ENCODE data around the gene DRAXIN. TPM values are rescaled to one million over a fixed set of nuclear protein-coding genes. Genes with fewer than 3 reads are reported as not detected.
A peak's percentile ranks its signal among the peaks of the same experiment; 100 is the strongest.

The DRAXIN gene
- total RNA-seq, 1 experiment from 2014 or later, result 5.5 TPM

DNA sequence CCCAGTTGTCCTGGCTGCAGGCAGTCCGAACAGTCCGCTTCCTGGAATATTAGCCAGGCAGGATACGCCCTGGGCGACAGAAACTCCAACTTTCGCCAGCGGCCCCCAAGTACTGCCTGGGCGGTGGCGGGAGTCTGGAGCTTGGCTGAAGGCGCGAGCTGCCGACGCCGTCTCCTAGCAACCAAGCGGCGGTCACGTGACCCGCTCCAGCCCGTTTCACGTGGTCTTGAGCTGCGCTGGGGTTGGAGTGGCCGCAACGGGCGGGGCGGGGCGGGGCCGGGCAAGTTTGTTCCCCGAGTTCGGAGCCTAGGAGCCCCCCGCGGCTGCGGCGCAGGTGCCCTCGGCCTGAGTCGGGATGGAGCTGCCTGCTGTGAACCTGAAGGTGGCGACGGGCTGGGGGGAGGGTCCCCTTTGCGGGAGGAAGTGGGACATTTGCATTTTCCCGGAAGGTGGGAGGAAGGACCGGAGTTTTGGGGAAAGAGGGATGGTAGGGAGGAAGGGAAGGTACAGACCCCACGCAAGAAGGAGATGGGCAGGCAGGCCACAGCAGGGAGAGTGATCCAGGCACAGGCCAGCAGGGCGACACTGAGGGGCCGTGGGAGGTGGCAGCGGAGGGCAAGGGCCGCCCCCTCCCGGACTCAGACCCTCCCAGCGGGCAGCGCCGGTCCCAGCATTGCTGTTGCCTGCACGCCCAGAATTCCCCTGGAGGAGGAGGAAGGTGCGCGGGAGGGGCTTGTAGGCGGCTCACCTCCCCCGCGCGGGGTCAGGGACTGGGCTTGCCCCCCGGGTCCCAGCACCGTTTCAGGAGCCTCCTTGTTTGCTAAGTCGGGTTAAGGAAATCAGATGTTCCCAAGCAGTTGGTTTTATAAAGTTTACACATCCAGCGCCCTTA, 44.6 kb downstream of the DRAXIN start, which contains the start of gene AGTRAP:
TSS of gene AGTRAP (plus strand) at position 283 of the 892 bp plus-strand sequence. CDS start at position 356, 73 bp downstream.
- Histone ChIP-seq H3K27ac (ENCODE audit: low read depth, low read length, poor library complexity, severe bottlenecking) (peak within 1 kb of the TSS; percentile 39), H3K36me3 (ENCODE audit: insufficient read depth, low read length, poor library complexity, severe bottlenecking) (no peaks in the 10 kb centered on the region), H3K4me3 (ENCODE audit: low read depth, low read length, poor library complexity, severe bottlenecking) (peak within 1 kb of the TSS; percentile 68), H3K4me1 (ENCODE audit: insufficient read depth, low read length, poor library complexity, severe bottlenecking) (peaks cover 16% of the 10 kb centered on the region), H3K9me3 (ENCODE audit: low read depth, low read length, poor library complexity, severe bottlenecking) (no peaks in the 10 kb centered on the region), H3K27me3 (replicated peaks; ENCODE audit: insufficient read depth, low read depth, low read length, poor library complexity) (no peaks in the 10 kb centered on the region)
- no peak for TF ChIP-seq EZH2 (IDR thresholded peaks at IDR 0.05; ENCODE audit: borderline replicate concordance, low read depth, low read length, poor library complexity, severe bottlenecking)
- no peak for TF ChIP-seq CTCF (conservative IDR thresholded peaks at IDR 0.05; ENCODE audit: low read depth, low read length)
- intact Hi-C loops (cut with micrococcal nuclease; ENCODE audit: unreplicated experiment), result no loop called here
- DNase-seq (ENCODE audit: low spot score), result peak; percentile 93
- no TSS peak for BruUV-seq (replicated peaks)
- ChIA-PET CTCF (interaction anchor here (1.0 kb wide), 1 partner anchor 15 kb away, joined by 4 read pairs; no protein-coding TSS in a partner anchor), POLR2A (ENCODE audit: low non-redundant PET) (interaction anchor here (0.5 to 0.6 kb wide), 2 partner anchors 10 to 211 kb away, joined by 3 to 8 read pairs; no protein-coding TSS in a partner anchor)

DNA sequence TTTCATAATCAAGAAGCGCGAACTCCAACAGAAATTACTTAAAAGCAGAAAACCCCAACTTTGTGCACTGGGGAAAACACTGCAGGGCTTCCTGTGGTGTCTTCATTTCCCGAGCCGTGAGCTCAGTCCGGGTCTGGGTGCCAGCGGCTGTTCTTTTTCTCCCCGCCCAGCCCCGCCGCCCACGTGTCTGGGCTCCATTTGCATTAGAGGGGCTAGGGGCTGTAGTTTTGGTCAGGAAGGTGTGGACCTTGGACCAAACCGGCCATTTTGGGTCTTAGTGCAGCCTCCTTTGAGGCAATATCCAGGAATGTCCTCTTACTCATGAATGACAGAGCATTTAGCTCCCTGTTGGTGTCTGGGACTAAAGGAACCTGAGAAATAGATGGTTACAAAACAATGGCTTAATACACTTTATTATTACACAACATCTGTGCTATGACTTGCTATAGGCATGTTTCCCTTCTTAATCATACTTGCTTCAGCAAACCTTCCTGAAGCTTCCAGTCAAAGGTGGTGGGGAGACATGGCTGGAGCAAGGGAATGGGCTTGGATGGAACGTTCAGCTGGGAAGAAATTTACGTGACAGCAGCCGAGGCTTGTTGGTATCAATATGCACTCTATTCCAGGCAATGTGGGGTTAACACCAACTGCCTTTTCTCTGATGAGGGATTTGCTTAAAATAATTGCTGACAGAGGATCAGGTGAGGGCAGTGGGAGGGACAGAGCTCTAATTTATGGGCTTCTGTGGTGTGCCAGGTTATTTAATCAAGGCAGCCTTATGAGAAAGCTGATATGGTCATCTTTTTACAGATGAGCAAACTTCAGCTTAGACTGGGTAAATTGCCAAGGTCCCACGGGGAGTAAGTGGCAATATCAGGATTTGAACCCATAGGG, 45.5 kb downstream of the DRAXIN start:
- intact Hi-C loops (cut with micrococcal nuclease; ENCODE audit: unreplicated experiment), result no loop called here
- TF ChIP-seq CTCF (conservative IDR thresholded peaks at IDR 0.05; ENCODE audit: low read depth, low read length) (no peak), EZH2 (IDR thresholded peaks at IDR 0.05; ENCODE audit: borderline replicate concordance, low read depth, low read length, poor library complexity, severe bottlenecking) (no peak)
- DNase-seq (ENCODE audit: low spot score), result peak; percentile 33
- H3K4me3 ChIP-seq (ENCODE audit: low read depth, low read length, poor library complexity, severe bottlenecking), result peak overlapping the region; percentile 68
- no TSS peak for BruUV-seq (replicated peaks)
- ChIA-PET POLR2A (ENCODE audit: low non-redundant PET) (interaction anchor here (0.6 kb wide), 2 partner anchors 212 to 1264 kb away, joined by 4 to 8 read pairs; no protein-coding TSS in a partner anchor), CTCF (no interaction called here)
- peak overlapping the region; percentile 39 for H3K27ac ChIP-seq (ENCODE audit: low read depth, low read length, poor library complexity, severe bottlenecking)
- no peaks in the 10 kb centered on the region for H3K27me3 ChIP-seq (replicated peaks; ENCODE audit: insufficient read depth, low read depth, low read length, poor library complexity)
- no peaks in the 10 kb centered on the region for H3K36me3 ChIP-seq (ENCODE audit: insufficient read depth, low read length, poor library complexity, severe bottlenecking)
- no peaks in the 10 kb centered on the region for H3K9me3 ChIP-seq (ENCODE audit: low read depth, low read length, poor library complexity, severe bottlenecking)
- peaks cover 7% of the 10 kb centered on the region for H3K4me1 ChIP-seq (ENCODE audit: insufficient read depth, low read length, poor library complexity, severe bottlenecking)

DNA sequence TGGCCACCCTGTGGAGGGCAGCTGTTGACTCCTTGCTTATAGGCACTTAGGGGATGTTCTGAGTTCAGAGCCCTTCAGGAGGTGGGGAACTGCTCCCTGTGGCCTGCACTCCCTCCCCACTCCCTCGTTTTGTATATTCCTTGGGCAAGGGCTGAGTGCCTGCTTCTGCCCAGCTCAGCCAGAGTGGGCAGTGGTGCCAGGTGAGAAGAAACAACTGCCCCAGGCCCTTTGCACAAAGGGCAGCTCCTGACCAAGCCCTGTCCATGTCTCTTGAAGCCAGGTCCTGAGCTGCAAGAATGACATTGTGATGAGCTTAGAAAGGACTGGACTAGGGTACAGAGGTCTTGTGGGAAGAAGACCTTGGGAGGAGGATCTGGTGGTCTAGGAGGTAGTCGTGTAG, 46.6 kb downstream of the DRAXIN start:
- Histone ChIP-seq H3K27ac (ENCODE audit: low read depth, low read length, poor library complexity, severe bottlenecking) (no peak overlapping the region), H3K27me3 (replicated peaks; ENCODE audit: insufficient read depth, low read depth, low read length, poor library complexity) (no peaks in the 10 kb centered on the region), H3K36me3 (ENCODE audit: insufficient read depth, low read length, poor library complexity, severe bottlenecking) (no peaks in the 10 kb centered on the region), H3K9me3 (ENCODE audit: low read depth, low read length, poor library complexity, severe bottlenecking) (no peaks in the 10 kb centered on the region), H3K4me1 (ENCODE audit: insufficient read depth, low read length, poor library complexity, severe bottlenecking) (peaks cover 5% of the 10 kb centered on the region), H3K4me3 (ENCODE audit: low read depth, low read length, poor library complexity, severe bottlenecking) (no peak overlapping the region)
- no peak for DNase-seq (ENCODE audit: low spot score)
- ChIA-PET CTCF (interaction anchor here (0.7 kb wide), 1 partner anchor 15 kb away, joined by 3 read pairs; no protein-coding TSS in a partner anchor), POLR2A (ENCODE audit: low non-redundant PET) (no interaction called here)
- no TSS peak for BruUV-seq (replicated peaks)
- TF ChIP-seq EZH2 (IDR thresholded peaks at IDR 0.05; ENCODE audit: borderline replicate concordance, low read depth, low read length, poor library complexity, severe bottlenecking) (no peak), CTCF (conservative IDR thresholded peaks at IDR 0.05; ENCODE audit: low read depth, low read length) (no peak)
- intact Hi-C loops (cut with micrococcal nuclease; ENCODE audit: unreplicated experiment), result no loop called here
